Stimulated activated CD4-positive, alpha-beta T cell treated with anti-CD3 and anti-CD28 coated beads, Interleukin-1b, Interleukin-23, amount 100 ng/mL, for 48 hours (primary cell): ENCODE results near the gene CMTM5.
"Not testable (repeated sequence)": the region's sequence is repeated elsewhere in the genome, so short reads cannot be mapped to it uniquely, and the experiment has no call there.

Source experiments
- DNase-seq: peaks from one replicate; pipeline ENCODE4 v3.0.0-alpha.2; 2020

The CMTM5 gene

DNA sequence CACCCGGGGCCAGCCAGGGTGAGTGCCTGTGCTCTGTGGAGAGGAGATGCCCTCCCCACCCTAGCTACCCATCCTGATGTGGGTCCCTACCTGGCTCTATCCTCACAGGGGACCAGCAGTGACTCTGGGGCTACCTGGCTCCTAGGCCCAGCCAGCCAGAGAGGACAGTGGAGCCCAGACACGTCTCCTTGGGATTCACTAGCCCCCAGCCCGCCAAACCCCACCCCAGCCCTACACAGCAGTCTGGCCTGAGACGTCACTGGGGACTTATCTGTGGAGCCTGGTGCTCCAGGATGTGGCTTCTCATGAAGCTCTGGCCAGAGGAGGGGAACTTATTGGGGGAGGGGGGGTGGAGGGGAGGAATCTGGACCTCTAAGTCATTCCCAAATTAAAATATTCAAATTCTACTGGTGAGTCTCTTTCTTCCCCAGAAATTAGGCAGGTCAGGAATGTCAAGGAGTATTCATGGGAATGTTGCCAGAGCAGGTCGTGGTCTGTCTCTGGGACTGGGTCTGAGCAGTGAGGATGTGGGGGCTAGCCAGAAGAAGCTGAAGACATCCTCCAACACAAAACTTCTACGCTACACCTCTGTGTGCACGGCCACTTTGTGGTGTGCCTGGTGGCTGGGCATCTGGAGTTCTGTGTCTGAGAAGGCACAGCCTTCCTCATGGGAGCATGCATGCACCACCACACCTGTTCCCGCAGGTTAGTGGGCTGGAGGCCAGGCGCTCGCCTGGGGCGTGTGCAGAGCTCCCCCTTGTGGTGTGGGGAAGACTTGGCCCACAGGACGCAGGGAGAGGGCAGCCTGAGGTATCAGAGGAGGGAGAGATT lies 2.7 kb downstream of the CMTM5 start:
- peak; percentile 55 for DNase-seq

DNA sequence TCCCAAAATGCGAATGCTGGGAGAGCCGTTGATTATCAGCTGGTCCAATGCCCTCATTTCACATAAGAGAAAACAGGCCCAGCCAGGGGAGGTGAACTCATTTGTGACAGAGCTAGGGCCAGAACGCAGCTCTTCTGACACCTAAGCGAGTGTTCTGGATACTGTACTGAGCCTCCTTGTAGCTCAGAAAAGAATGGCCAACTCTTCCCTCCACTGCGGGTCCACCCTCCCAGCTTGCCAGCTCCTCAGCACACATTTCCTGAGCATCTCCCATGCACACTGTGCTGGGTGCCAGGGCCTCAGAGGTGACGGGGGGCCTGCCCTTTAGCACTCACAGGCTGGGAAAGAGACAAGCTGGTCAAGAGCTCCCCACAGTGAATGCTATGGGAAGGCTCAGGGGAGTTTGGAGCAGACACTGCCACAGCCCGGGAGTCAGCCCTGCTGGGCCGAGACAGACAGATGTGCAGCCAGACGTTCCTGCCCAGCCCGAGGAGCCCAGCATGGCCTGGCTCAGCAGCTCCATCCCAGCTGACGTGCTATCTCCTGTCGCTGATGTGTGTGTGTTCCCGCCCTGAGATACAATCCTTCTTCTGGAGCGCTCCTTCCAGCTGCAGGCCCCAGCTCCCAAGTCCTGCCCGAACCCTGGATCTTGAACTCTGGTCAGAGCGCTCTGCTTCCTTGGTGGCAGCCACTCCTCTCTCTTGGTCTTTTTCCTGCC lies 3.5 kb downstream of the CMTM5 start:
- no peak for DNase-seq

DNA sequence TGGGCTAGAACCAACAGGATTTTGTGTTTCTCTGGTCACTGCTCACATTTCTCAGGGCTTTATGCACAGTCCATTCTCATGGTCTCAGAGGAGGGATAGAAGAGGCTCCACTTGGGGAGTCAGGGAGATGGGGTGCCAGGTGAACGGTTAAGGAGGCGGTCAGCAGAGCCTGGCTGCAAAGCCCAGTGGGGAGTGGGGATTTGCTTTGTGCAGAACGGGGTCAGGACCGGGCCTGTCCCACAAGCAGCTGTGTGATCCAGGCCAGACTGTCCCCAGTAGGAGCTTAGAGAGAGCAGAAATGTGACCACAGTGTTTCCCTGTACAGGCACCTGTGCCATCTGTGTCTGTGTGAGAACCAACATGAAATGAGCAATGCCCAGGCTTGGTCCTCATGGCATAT lies 4.1 kb downstream of the CMTM5 start:
- DNase-seq: no peak

DNA sequence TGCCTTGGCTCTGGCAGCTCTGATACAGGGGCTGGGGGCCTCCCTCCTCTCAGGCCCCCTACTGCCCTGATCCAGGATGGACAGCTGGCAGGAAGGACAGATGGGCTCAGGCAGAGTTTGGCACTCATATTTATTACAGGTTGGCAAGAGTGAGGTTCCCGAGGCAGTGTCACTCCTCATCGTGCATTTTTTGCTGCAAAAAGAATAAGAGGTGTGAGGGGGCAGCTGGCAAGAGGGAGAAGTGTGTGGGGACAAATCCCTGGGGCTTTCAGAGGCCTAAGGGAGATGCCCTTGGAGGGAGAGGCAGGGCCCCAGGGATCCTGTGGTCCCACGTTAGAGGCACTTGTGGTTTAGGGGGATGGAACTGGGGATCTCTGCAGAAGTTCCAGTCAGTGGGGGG lies 5.0 kb downstream of the CMTM5 start:
- no peak for DNase-seq

DNA sequence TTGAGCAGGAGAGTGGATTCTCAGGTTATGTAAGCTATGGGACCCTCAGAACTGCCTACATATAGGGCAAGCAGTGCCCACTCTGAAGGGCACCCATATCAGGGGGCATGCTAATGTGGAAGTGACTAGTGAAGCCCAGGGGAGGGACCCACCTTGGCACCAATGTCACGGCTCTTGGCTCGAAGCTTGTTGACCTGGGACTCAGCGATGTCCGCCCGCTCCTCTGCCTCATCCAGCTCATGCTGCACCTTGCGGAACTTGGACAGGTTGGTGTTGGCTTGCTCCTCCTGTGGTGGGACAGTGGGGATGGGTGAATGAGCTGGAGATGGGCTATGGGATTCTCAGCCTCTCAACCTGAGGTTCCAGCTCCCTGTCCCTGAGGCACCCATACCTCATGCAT lies 5.4 kb downstream of the CMTM5 start:
- DNase-seq: no peak

DNA sequence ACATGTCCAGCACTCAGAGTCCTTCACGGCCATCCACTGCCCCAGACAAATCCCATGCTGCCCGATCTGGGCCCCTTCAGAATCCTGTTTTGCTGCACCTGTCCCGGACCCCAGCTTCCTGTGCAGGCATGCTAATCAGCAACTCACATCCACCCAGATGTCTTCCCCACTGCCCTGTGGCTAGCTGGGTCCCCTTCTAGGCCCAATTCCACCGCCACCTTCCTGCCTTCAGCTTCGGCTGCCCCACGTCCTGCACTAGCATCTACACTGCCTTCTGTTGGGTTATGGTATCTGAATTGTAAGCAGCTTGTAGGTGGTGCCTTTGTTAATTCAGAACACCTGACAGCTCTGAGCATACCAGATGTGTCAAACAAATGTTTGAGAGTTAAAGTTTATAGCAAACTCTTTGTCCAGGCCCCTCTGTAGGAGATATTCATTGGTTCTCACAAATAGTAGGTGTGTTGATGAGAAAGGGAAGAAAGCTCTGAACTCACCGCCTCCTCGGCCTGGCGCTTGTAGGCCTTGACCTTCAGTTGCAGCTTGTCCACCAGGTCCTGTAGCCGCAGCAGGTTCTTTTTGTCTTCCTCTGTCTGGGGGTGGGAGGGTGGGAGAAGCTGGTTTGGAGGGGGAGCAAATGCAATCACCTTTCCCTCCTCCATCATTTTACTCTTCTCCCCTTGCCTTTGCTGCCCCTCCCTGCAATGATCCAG lies 6.0 kb downstream of the CMTM5 start:
- no peak for DNase-seq

DNA sequence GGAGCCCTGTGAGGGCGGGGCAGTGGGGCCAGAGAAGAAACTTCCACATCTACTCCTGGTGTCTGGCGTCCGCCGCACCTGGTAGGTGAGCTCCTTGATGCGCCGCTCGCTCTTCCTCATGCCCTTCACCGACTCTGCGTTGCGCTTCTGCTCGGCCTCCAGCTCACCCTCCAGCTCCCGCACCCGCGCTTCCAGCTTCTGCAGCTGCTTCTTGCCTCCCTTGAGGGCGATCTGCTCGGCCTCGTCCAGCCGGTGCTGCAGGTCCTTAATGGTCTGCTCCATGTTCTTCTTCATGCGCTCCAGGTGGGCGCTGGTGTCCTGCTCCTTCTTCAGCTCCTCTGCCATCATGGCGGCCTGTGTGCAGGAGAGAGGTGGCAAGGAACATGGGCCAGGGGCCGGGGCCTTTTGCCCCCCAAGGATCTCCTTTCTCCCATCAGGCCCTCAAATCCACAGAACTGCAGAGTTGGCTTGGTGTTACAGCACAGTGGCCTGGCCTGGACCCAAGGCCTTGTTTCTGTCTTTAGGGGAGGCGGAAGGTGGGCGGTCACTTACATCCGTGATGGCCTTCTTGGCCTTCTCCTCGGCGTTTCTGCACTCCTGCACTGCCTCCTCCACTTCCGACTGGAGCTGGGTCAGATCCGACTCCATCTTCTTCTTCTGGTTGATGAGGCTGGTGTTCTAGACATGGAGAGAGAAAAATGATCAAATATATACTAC lies 7.7 kb downstream of the CMTM5 start:
- no peak for DNase-seq

DNA sequence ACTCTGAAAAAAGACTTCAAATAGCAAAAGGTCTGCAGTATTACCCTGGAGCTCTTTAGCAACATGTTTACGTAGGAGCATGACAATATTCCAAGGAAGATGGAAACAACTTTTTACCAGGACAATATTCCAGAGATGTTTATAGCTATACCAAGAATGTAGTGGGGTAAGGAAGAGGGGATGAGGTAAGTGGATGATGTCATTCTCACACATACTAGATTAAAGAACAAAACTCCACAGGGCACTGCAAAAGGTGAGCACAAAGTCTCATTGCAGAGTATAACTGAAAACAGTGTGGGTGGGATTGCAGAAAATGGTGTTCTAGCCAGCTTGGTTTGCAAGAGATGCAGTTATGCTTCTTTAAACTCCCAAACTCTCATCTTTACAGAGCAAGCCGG lies 8.4 kb downstream of the CMTM5 start:
- DNase-seq: no peak

DNA sequence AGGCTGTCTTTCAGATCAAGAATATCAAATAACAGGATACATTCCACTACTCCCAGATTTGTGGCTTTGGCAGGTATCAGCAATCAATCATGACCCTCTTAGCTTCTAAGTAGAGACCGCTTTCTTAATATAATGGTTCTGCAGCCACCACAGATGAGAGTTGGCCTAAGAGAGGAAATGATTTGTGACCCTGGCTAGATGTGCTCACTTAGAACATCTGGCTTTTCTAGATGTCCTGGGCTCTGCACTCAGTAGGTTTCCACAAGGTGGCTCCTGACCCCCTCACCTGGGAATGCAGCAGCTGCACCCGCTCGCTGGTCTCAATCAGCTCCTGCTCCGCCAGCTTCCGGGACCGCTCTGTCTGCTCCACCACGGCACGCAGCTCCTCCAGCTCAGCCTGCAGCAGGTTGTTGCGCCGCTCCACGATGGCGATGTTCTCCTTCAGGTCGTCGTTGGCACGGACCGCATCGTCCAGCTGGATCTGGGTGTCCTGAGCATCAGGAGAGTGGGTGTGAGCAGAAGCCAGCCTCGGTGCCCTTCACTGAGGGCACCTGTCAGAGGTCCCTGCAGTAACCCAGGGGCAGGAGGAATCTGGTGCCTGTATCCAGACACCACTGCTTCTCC lies 8.9 kb downstream of the CMTM5 start:
- DNase-seq: no peak

DNA sequence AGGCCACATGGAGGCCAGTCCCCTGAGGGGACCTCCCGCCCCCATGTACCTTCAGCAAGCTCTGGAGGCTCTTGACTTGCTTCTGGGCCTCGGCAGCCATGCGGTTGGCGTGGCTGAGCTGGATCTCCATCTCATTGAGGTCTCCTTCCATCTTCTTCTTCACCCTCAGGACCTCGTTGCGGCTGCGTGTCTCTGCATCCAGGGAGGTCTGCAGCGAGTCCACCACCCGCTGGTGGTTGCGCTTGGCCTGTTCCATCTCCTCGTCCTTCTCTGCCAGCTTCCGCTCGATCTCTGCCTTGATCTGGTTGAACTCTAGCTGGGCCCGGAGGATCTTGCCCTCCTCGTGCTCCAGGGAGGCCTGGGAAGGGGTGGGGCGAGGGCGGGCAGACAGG lies 9.4 kb downstream of the CMTM5 start:
- DNase-seq: not testable (repeated sequence)

DNA sequence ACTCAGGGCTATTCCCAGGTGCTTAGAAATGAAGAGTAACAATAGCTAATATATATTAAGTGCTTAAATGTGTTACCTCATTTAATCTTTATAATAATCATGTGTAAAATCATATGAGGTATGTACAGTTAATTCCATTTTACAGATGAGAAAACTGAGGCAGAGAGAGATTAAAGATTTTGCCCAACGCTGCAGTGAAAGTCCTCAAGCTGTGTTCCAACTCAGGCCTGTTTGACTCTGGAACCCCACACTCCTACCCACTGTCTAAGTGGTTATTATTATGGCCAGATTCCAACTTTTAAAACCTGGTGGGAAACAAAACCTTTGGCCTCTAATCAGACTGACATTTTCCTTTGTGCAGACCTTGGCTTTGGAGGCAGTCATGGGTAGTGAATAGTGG lies 10.2 kb downstream of the CMTM5 start:
- DNase-seq: no peak

DNA sequence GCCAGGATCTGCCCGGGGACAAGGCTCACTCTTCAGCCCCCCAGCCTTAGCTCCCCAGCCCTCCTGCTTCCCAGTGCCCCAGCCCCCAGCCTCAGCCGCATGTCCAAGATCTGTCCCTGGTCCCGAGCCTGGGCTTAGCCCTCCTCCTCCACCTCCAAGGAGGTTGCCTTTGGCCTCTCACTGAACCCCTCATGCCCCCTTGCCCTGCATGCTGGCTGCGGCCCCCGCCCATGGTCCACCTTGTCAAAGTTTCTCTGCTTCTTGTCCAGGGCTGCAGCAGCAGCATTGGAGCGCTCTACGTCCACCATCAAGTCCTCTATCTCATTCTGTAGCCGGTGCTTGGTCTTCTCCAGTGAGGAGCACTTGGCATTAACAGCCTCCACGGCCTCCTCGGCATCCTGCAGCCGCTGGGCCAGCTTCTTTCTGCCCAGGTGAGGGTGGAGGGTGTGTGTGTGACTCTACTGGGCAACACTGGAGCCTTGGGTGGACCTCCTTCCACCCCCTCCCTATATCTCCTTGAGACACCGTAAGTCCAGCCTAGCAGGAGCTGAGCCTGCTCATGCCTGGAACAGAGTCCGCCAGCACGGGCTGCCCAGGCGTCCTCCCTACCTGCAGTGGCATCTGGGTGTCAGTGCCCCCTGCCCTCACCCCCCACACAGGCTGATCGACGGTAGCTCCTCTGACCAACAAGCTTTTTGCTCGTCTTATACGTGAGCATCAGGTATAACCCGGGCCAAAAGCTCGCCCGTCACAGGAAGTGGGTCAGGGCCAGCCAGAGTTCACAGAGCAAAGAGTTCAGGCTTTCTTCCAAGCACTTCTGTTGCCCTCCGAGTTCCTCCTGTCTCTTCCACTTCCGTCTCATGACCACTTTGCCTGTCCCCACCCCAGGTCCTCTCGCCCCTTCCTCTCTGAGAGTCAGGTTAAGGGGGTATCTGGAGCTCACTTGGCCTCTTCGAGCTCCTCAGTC lies 11.4 kb downstream of the CMTM5 start:
- no peak for DNase-seq

DNA sequence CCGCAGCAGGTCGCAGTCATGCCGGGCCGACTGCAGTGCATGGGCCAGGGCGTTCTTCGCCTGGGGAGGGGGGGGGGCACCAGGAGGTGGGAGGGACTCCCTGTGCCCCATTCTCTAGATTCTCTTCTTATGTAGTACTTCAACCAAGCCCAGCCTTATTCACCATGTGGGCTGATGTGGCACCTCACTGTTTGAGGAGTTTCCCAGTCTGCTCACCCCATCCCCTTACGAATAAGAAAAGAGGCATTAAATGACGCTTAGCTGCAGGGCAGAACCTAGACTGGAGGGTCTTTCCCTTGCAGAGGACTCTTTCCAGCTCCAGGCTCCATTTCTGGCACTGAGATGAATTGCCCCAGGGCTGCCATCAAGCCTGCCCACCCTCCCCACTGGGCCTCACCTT lies 12.2 kb downstream of the CMTM5 start:
- DNase-seq: no peak

DNA sequence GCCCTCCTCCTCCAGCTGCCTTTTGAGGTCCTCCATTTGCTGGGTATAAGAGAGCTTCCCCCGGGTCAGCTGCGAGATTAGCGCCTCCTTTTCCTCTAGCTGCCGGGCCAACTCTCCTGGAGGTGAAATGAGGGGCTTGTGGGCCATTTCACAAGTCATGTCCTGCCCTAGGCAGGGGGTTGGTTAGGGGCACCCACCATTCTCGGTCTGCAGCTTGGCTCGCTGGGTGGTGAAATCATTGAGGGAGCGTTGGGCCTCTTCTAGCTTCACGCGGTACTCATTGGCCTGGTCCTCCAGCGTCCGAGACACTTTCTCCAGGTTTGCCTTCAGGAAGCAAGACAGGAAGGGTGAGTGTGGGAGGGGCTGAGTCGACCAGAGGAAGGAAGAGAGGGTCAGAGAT lies 12.6 kb downstream of the CMTM5 start:
- no peak for DNase-seq

DNA sequence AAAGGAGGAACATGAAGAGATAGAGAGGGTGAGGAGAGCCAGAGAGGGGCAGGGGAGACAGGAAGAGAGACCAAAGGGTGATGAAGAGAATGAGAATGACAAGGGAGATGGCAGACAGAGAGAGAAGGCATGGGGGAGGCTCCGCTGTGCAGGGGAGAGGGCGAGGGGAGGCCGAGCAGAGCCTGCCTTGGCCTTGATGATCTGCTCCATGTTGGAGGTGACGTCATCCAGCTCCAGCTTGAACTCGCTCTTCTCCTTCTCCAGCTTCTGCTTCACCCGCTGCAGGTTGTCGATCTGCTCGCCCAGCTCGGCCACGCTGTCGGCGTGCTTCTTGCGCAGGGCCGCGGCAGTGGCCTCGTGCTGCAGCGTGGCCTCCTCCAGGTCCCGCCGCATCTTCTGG lies 13.0 kb downstream of the CMTM5 start:
- DNase-seq: not testable (repeated sequence)

DNA sequence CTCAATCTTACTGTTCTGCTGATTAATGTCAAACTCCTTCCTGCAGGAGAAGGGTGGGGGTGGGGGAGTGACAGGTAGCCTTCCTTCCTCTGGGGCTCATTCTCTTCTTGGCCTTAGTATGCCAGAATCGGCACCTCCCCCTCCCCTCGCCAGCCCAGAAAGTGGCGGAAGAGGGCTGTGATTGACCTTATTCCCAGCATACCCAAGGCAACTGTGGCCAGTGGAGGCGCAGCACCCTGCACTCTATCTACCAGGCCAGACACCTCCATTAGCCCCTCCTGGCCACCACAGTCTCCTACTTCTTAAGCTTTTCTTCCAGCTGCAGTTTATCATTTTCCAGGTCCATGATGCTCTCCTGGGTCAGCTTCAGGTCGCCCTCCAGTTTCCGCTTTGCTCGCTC lies 15.8 kb downstream of the CMTM5 start:
- DNase-seq: no peak

DNA sequence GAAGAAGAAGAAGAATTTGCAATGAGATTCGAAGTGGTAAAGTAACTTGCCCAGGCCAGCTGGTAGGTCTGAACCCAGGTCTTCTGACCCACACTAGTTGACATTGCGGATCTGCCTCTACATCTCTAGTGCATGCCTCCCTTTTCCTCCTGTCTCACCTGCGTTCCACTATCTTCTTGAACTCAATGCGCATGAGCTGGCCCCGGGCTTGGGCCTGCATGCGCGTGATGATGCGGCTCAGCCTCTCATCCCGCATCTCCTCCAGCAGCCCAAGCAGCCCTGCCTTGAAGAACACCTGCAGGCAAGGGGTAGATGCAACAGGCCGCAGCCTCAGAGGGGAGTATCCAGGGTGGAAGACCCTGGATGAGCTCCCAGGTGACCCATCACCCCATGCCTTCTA lies 19.3 kb downstream of the CMTM5 start:
- DNase-seq: no peak

DNA sequence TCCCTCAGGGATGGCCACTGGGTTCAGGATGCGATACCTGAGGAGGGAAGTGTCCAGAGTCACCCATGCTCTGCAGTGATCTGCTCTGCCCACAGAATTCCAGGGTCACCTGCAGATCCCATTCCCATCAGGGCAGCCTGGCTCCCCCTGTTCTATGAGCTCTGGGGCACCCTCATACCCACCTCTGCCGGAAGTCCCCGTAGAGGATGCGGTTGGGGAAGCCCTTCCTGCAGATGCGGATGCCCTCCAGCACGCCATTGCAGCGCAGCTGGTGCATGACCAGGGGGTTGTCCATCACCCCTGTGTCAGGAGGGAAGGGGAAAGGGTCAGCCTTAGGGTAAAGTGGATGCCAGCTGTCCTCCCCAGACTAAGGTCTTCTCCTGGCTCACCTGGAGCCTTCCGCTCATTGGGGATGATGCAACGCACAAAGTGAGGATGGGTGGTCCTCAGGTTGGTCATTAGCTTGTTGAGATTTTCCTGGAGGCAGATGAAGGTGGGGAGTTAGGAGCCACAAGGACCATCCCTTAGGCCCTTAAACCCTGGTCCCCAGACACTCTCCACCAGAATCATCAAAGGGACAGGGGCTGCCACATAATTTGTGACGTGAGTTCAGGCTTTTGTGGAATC lies 20.0 kb downstream of the CMTM5 start:
- DNase-seq: no peak

DNA sequence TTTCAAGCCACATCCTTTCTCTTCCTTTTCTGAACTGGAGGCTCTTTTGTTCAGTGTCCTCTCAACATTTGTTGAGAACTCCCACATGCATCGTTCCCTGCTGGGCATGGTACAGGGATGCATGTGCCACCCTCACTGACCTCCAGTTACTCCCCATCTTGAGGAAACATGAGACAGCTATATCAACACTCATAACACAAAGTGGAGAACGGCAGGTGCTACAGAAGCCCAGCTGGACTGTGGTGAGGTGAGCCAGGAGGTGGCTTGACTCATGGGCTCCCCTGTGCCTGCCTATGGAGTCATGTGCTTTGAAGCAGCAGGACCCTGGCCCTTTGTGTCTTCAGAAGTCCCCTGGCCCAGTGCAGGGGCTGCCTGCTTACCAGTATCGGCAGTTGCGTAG lies 21.5 kb downstream of the CMTM5 start:
- DNase-seq: no peak

DNA sequence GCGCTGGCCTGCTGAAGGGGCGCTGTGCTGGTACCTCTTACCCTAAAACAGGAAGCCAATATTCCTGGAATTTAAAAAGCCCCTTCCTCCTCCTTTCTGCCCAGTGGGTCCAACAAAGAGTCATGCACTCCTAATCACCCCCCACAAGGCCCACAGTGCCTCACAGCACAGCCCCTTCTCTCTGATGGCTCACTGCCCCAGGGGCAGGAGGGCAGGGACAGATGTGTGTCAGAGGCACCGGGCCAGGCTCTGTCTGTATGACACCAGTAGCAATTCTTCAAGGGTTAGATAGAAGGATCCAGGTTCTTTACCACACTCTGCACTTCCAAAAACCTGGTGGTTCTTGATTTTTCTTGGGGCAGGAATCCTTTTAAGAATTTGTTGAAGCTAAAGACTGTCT lies 22.3 kb downstream of the CMTM5 start:
- no peak for DNase-seq

DNA sequence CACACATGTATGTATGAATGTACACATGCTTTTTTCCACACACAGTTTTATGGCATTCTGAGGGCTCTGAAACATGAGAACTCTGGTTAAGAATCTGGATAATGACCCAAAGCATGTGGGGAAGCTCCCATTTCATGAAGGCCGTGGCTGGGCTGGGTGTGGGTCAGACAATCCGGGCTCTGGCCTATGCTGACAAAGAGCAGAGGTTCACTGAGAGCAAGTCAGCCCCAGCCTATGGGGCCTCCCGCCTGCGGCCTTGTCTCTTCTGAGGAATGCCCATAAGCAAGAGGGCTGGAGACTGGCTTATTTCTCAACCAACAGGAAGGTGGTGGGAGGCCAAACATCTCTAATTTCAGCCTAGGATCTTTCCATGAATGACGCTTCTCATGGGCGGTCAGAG lies 22.7 kb downstream of the CMTM5 start:
- no peak for DNase-seq
